ENCODE data around the gene NCAM2.
A peak's percentile ranks its signal among the peaks of the same experiment; 100 is the strongest.

NCAM2 gene

DNA sequence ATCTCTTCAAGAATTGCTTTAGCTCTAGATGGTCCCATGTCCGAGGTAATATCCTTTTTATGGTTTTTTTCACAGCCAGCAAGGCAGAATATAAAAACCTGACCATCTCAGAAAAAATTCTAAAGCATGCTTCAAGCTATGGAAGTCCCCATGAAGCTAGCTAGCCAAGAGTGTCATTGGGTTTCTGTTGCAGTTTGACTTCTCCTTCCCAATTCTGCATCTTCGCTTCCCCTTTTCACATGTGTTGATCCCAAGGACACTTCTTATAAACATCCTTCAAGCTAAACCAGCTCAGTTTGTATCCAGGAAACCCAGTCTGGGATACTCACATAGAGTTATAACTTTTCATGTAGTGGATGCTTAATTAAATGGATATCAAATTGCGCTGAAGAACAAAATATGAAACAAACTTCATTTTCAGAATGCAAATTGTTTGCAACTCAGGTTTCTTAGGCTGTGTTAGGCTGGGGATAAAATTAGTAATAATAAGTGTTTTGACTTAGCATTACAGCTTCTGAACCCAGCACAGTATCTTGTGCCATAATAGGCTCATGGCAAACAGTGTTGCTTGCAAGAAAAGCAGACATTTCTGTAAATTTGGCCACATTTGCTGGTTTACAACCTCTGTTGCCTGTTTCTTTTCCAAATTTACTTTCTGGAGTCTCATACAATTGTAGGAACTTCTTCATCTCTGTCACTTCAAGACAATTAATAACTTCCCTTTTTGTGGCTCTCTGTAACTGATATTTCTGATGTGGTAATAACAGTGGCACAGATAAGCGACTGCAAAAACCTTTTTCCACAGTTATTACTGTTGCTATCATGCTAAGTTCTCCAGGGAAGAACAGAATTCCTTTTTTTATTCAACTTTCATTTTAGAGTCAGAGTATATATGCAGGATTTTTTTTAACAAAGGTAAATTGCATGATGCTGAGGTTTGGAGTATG is 53.2 kb downstream of the NCAM2 start:
- H3K27ac ChIP-seq = no peak overlapping the region
- TF ChIP-seq, protein P1, sequence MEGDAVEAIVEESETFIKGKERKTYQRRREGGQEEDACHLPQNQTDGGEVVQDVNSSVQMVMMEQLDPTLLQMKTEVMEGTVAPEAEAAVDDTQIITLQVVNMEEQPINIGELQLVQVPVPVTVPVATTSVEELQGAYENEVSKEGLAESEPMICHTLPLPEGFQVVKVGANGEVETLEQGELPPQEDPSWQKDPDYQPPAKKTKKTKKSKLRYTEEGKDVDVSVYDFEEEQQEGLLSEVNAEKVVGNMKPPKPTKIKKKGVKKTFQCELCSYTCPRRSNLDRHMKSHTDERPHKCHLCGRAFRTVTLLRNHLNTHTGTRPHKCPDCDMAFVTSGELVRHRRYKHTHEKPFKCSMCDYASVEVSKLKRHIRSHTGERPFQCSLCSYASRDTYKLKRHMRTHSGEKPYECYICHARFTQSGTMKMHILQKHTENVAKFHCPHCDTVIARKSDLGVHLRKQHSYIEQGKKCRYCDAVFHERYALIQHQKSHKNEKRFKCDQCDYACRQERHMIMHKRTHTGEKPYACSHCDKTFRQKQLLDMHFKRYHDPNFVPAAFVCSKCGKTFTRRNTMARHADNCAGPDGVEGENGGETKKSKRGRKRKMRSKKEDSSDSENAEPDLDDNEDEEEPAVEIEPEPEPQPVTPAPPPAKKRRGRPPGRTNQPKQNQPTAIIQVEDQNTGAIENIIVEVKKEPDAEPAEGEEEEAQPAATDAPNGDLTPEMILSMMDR (conservative IDR thresholded peaks at IDR 0.05) = no peak

DNA sequence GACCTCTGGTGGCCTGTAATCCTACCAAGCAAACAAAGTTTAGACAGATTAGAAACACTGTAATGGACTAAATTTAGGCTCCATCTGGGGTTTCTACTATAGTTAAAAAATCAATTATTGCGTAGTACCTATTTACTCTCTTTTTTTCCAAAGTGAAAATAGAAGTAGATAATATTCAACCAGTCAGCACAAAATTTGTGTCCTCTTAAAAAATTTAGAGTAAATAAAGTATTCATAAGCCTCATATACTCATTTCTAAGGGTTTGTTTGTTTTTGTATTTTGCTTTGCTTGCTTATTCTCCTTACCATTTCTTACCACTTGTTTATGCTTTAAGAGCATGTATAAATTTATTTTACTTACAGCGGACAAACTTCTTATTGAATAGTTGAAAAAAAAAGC is 54.5 kb downstream of the NCAM2 start:
- H3K27ac ChIP-seq = no peak overlapping the region
- TF ChIP-seq, protein P1 (conservative IDR thresholded peaks at IDR 0.05) = no peak

DNA sequence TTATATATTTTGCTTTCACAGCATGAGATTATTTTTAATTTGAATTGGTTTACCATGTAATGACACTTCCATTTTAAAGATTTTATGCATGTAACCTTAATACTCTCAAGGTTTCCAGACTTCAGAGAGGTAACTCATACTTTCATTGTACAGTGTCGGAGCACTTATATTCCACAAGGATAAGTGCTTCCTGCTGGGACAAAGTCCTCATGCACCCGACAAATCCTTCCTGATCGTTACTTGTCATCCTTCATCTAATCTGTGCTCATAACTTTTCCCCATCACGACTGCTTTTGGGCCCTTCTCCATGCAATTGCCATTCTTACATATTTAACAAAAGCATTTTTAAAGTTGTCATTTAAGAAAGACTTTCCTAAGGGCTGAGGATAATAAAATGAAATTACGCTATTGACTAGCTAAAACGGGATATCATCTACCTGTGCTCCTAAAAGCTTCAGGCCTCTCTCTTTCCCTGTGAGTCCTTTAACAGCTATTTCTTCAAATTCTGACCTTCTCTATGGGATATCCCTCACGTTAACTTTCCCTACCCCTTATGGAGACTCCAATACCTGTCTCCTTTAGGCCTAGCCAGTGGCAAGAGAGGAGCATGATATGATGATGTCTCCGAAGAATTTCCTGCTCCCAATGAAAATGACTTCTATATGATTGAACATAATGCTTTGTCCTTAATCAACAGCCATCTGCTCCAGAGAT is 59.3 kb downstream of the NCAM2 start:
- no peak overlapping the region for H3K27ac ChIP-seq
- TF ChIP-seq, protein P1 (conservative IDR thresholded peaks at IDR 0.05) = no peak

DNA sequence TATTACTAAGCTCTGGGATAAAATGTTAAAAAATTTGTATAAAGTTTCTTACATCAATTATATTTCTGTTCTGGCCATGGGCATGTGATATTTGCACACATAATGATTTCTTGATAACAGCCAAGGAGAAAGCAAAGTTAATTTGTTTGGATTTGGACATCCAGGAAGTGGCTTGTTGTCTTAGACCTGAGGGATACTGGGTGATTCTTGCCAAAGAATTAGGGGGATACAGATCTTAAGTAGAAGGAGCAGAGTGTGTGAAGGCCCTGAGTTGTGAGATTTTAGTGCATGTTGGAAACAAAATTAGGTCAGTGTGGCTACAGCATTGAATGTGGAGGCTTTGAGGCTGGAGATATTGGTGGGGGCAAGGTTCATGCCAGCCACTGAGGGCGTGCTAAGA is 65.6 kb downstream of the NCAM2 start:
- peak overlapping the region; percentile 77 for H3K27ac ChIP-seq
- TF ChIP-seq, protein P1 (conservative IDR thresholded peaks at IDR 0.05) = no peak

DNA sequence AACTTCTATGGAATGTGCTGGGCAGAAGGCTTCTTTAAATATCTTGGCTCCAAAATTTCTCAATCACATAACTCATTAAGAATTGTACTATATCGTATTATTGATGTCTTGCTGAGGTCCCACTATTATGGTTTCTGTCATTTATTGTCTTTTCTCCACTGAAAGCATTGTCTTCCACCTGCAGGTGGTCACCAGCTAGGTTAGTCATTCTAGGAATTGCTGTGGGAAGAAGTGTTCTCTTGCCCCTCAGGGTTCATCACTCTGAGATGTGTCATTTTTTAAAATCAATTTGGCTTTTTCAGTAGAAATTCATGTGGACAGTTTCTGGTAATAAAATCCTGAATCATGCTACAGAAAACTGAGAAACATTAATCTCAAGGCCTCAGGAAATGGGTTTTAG is 66.1 kb downstream of the NCAM2 start:
- peak overlapping the region; percentile 77 for H3K27ac ChIP-seq
- TF ChIP-seq, protein P1 (conservative IDR thresholded peaks at IDR 0.05) = no peak

DNA sequence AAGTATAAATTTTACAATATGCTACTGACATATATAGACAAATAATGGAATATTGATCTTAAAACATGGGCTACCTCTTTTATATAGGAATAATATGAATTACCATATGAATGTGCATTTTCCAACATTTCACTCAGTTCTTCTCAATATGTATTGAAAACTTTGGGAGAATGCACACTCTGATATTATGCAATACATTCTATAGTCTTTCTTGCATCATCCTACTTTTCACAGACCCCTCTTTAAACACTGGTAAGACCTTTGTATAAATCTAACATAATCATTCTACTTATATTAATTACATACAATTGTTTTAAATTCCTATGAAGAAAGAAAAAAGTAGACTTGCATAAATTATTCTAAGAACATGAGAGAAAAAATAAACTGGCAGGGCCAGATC is 69.2 kb downstream of the NCAM2 start:
- no peak overlapping the region for H3K27ac ChIP-seq
- TF ChIP-seq, protein P1 (conservative IDR thresholded peaks at IDR 0.05) = no peak

DNA sequence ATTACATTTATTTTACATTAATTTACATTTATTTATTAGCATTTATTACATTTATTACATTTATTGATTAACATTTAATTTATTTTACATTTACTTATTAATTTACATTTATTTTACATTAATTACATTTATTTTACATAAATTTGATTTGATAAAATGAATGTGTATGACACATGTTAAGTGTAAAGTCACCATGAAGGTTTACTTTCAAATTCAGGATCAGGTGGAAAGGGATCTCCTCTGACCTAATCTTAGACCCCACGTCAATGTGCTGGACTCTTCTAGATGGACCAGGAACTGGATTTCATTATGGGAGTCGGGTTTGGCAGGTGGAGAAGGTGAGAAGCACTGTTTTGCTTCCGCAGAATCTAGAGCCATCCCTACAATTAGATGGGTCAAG is 76.1 kb downstream of the NCAM2 start:
- H3K27ac ChIP-seq = no peak overlapping the region
- TF ChIP-seq, protein P1 (conservative IDR thresholded peaks at IDR 0.05) = no peak
